Prostate gland (tissue), 2 donors: Measurements from ENCODE around the gene NUMA1. TPM values are rescaled to one million over a fixed set of nuclear protein-coding genes. Genes with fewer than 3 reads are reported as not detected.

Experiments used
- DNase-seq: peaks from one replicate; pipeline ENCODE4 v3.0.0-alpha.2; 2019; ENCODE audit warnings: low spot score
- H3K27ac ChIP-seq, 2 donors: fragments of 200-600 bp; sonication (generic); 2 replicates each; pipeline ENCODE4 v1.5.1; 2017 to 2019
- H3K27me3 ChIP-seq: fragments of 200-600 bp; sonication (generic); replicated peaks from 2 replicates; pipeline ENCODE4 v1.5.1; 2019; ENCODE audit not compliant: insufficient read depth
- H3K36me3 ChIP-seq, 2 donors: fragments of 200-600 bp; sonication (generic); 1 replicate in 1 of 2; 2 replicates in 1 of 2; pipeline versions ENCODE4 v1.5.1 to v1.8.1; 2017 to 2019
- H3K4me1 ChIP-seq: fragments of 200-600 bp; sonication (generic); replicated peaks from 2 replicates; pipeline ENCODE4 v1.5.1; 2019
- H3K4me3 ChIP-seq, 2 donors: fragments of 200-600 bp; sonication (generic); 2 replicates each; pipeline ENCODE4 v1.5.1; 2017 to 2019
- H3K9me3 ChIP-seq: fragments of 200-600 bp; sonication (generic); 2 replicates; pipeline ENCODE4 v1.5.1; 2017
- POLR2A ChIP-seq: fragments of 450-650 bp; IDR thresholded peaks from one replicate; pipeline ENCODE4 v1.6.1; 2016; ENCODE audit warnings: antibody characterized with exemption, mild to moderate bottlenecking
- POLR2AphosphoS5 ChIP-seq: sonication (generic); formaldehyde crosslinking; IDR thresholded peaks from one replicate; pipeline ENCODE4 v1.6.1; 2017; ENCODE audit warnings: antibody characterized with exemption
- WGBS: methylation state at CpG from one replicate; pipeline ENCODE4 v1.1.5; 2018; 5-methylcytosine and 5-hydroxymethylcytosine counted together
- intact Hi-C: fragments of 100-400 bp; cut with DNase I; formaldehyde crosslinking; loops from one replicate; pipeline ENCODE4 v1.14.2; 2022
- total RNA-seq, 2 donors: library from RNA; depleted of rRNA; stranded (reverse); fragments of >200 nt; gene quantifications; one replicate each; pipeline ENCODE4 v1.1.0, GENCODE V29; 2016
- TF ChIP-seq, protein P1 (sequence below), 4 experiments: fragments of 200-600 bp in 2 of 4; fragments of 450-650 bp in 2 of 4; sonication (generic) in 2 of 4; IDR thresholded peaks; 1 replicate in 3 of 4; 2 replicates in 1 of 4; pipeline ENCODE4 v1.5.1; 2016 to 2019; ENCODE audit warnings: antibody characterized with exemption in 4 of 4, mild to moderate bottlenecking in 2 of 4, moderate library complexity in 2 of 4

NUMA1 gene
- total RNA-seq, 2 donors from 2014 or later = 623 to 712 TPM

DNA sequence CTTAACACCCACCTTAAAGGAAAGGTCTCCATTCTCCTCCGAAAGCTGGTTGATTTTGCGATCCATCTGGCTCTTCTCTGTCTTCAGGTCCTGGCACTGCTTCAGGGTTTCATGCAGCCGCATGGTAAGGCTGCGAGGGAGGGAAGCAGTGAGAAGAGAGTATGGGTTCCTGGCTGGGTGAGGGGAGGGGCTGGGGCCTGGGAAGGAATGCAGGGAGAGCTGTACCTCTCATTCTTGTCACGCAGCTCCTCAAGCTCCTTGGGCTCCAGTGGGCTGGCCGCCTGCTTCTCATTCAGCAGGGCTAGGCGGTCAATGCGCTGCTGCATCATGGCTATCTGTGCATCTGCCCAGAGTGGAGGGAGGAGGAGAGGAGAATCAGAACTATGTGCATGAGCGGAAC is 62.2 kb downstream of the NUMA1 start:
- H3K27me3 ChIP-seq = no peaks in the 10 kb centered on the region
- WGBS = 85% methylated on average over 9 of the region's 9 CpGs
- H3K9me3 ChIP-seq = no peaks in the 10 kb centered on the region
- no peak overlapping the region for H3K4me3 ChIP-seq
- no peak overlapping the region for H3K27ac ChIP-seq
- no peak for DNase-seq
- peaks cover 12% of the 10 kb centered on the region for H3K4me1 ChIP-seq
- intact Hi-C loops = loop anchor here (10.0 kb wide), 1 partner anchor 217 kb away; no protein-coding TSS in a partner anchor
- TF ChIP-seq POLR2AphosphoS5 = no peak
- H3K36me3 ChIP-seq = peaks cover 70 to 80% of the 10 kb centered on the region in 2 donors

DNA sequence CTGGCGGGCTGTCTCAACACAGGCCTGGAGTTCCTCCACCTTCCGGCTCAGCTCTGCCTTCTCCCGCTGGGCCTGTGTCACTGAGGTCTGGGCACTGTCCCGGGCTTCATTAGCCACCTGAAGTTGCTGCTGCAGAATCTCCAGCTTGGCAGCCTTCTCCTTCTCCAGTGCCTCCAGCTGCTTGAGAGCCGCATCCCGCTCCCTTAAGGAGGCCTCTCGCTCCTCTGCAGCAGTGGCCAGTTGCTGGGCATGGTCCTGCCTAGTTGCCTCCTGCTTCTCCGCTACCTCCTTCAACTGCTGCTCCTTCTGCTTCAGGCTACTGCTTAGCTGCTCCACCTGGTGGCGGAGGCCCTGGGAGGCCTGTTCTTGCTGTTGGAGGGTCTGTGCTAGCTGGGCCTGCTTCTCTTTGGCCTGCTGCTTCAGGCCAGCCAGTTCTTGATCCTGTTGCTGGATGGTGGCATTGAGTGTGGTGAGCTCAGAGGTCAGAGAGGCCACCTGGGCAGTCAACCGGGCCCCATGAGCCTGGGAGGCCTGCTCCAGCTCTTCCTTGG is 64.8 kb downstream of the NUMA1 start:
- H3K27ac ChIP-seq = no peak overlapping the region
- TF ChIP-seq POLR2A (no peak), POLR2AphosphoS5 (peak; percentile 11)
- TF ChIP-seq, protein P1, sequence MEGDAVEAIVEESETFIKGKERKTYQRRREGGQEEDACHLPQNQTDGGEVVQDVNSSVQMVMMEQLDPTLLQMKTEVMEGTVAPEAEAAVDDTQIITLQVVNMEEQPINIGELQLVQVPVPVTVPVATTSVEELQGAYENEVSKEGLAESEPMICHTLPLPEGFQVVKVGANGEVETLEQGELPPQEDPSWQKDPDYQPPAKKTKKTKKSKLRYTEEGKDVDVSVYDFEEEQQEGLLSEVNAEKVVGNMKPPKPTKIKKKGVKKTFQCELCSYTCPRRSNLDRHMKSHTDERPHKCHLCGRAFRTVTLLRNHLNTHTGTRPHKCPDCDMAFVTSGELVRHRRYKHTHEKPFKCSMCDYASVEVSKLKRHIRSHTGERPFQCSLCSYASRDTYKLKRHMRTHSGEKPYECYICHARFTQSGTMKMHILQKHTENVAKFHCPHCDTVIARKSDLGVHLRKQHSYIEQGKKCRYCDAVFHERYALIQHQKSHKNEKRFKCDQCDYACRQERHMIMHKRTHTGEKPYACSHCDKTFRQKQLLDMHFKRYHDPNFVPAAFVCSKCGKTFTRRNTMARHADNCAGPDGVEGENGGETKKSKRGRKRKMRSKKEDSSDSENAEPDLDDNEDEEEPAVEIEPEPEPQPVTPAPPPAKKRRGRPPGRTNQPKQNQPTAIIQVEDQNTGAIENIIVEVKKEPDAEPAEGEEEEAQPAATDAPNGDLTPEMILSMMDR (IDR thresholded peaks at IDR 0.05) = peak in 2 of 4 experiments; percentile 15 to 19
- H3K4me1 ChIP-seq = peaks cover 17% of the 10 kb centered on the region
- no peaks in the 10 kb centered on the region for H3K9me3 ChIP-seq
- WGBS = 83% methylated on average over 9 of the region's 10 CpGs
- intact Hi-C loops = loop anchor here (10.0 kb wide), 1 partner anchor 219 kb away; no protein-coding TSS in a partner anchor
- H3K4me3 ChIP-seq = no peak overlapping the region
- no peak for DNase-seq
- no peaks in the 10 kb centered on the region for H3K27me3 ChIP-seq
- peaks cover 66 to 69% of the 10 kb centered on the region in 2 donors for H3K36me3 ChIP-seq

DNA sequence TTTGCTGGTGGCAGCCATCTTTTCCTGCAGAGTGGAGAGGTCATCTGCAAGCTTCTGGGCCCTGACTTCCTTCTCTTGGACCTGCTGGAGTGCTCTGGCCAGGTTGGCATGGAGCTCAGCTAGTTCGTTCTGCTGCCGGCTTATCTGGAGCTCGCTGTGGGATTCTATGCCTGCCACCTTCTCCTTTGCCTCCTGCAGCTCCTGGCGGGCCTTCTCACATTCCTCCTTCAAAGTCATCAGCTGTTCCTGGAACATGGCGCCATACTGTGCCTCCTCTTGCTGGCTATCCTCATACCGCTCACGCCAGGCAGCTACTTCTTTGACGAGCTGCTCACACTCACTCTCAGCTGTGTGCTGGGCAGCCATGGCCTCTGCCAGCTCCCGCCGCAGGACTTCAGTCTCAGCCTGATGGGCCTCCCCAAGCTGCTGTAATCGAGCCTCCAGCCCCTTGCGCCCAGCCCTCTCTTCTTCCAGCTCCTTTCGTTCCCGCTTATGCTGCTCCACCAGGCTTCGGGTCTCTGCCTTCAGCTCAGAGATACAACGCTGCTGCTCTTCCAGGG is 65.5 kb downstream of the NUMA1 start:
- H3K4me3 ChIP-seq = no peak overlapping the region
- H3K27me3 ChIP-seq = no peaks in the 10 kb centered on the region
- H3K9me3 ChIP-seq = no peaks in the 10 kb centered on the region
- TF ChIP-seq, protein P1 (IDR thresholded peaks at IDR 0.05) = no peak
- TF ChIP-seq POLR2AphosphoS5 (no peak), POLR2A (no peak)
- whole genome bisulfite sequencing = 76% methylated on average over 16 of the region's 16 CpGs
- intact Hi-C loops = loop anchor here (10.0 kb wide), 1 partner anchor 220 kb away; no protein-coding TSS in a partner anchor
- H3K4me1 ChIP-seq = peaks cover 17% of the 10 kb centered on the region
- DNase-seq = no peak
- H3K36me3 ChIP-seq = peaks cover 66% of the 10 kb centered on the region in 2 donors
- peak overlapping the region in 1 of 2 donors; percentile 59 for H3K27ac ChIP-seq

DNA sequence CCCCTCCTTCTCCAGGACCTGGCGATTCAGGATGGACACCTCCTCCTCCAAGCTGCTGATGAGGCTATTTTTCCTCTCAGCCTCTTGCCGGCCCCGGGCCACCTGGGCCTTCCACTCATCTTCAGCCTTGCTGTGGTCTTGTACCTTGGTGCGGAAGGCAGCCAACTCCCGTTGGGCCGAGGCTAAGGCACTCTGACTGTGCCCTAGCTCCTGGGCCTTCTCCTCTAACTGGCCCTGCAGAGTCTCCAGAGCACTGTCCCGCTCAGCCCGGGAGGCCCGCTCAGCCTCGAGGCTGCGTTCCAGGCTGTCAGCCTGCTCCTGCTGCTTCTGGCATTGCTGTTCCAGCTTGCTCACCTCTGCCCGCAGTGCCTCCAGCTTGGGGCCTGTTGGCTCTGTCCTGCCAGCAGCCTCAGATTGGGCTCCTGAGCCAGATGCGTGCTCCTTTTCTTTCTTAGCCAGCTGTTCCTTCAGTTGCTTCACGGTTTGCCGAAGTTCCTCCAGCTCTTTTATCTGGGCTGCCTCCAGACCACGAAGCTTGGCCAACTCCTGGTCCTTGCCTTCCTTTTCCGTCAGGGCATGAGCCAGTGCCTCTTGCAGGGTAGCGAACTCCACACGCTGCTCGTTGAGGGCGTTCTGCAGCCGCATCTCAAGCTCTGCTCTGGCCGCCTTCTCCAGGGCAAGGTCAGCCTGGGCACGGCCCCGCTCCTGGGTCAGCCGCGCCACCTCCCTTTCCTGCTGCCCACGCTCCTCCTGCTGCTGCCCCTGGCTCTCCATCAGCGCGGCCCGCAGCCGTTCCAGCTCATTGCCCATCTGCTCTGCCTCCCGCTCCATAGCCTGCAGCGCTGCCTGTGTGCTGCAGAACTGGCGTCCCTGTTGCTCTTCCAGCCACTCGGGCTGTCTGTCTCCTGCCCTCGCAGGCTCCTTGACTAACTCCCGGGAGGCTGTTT is 66.3 kb downstream of the NUMA1 start:
- TF ChIP-seq POLR2AphosphoS5 (no peak), POLR2A (no peak)
- TF ChIP-seq, protein P1 (IDR thresholded peaks at IDR 0.05) = no peak
- H3K27ac ChIP-seq = peak overlapping the region; percentile 12 to 59
- peaks cover 62 to 65% of the 10 kb centered on the region in 2 donors for H3K36me3 ChIP-seq

More for the DNA sequence above, 66.3 kb downstream of the NUMA1 start:
- intact Hi-C loops = loop anchor here (2.0 to 10.0 kb wide), 2 partner anchors 37 to 221 kb away; no protein-coding TSS in a partner anchor
- Histone ChIP-seq H3K4me3 (no peak overlapping the region), H3K27me3 (no peaks in the 10 kb centered on the region), H3K4me1 (peaks cover 17% of the 10 kb centered on the region), H3K9me3 (no peaks in the 10 kb centered on the region)
- WGBS = 70% methylated on average over 38 of the region's 38 CpGs
- no peak for DNase-seq
